HG03196 (cell line): ENCODE data around the gene DNAH8.
"Not testable (repeated sequence)": the region's sequence is repeated elsewhere in the genome, so short reads cannot be mapped to it uniquely, and the experiment has no call there.

Source experiments
- ATAC-seq: cut with Tn5 transposase; IDR thresholded peaks from one replicate; pipeline ENCODE4 v1.9.1; 2021; ENCODE audit not compliant: unreplicated experiment

DNAH8 gene

GRCh38 chr6:38794682-38795081 lies 79.6 kb downstream of the DNAH8 start:
- no peak for ATAC-seq

GRCh38 chr6:38796006-38796405 lies 80.9 kb downstream of the DNAH8 start:
- ATAC-seq = no peak

GRCh38 chr6:38796437-38796836 lies 81.3 kb downstream of the DNAH8 start:
- not testable (repeated sequence) for ATAC-seq

GRCh38 chr6:38796850-38797249 lies 81.7 kb downstream of the DNAH8 start:
- ATAC-seq = no peak

GRCh38 chr6:38797391-38797790 lies 82.3 kb downstream of the DNAH8 start:
- no peak for ATAC-seq

- no peak for ATAC-seq
These were observed 84.5 kb downstream of the DNAH8 start for GRCh38 chr6:38799529-38800184.

GRCh38 chr6:38801305-38801704 lies 86.2 kb downstream of the DNAH8 start:
- no peak for ATAC-seq

- ATAC-seq = no peak
These were observed 87.4 kb downstream of the DNAH8 start for GRCh38 chr6:38802497-38802896.

GRCh38 chr6:38803129-38803528 lies 88.0 kb downstream of the DNAH8 start:
- no peak for ATAC-seq

GRCh38 chr6:38804358-38804757 lies 89.2 kb downstream of the DNAH8 start:
- ATAC-seq = no peak

GRCh38 chr6:38805127-38805655 lies 90.1 kb downstream of the DNAH8 start:
- ATAC-seq = no peak

- ATAC-seq = no peak
These were observed 90.6 kb downstream of the DNAH8 start for GRCh38 chr6:38805692-38806091.

- ATAC-seq = no peak
These were observed 91.2 kb downstream of the DNAH8 start for GRCh38 chr6:38806271-38806670.

GRCh38 chr6:38806833-38807232 lies 91.7 kb downstream of the DNAH8 start:
- ATAC-seq = no peak

GRCh38 chr6:38808039-38808438 lies 92.9 kb downstream of the DNAH8 start:
- ATAC-seq = no peak

GRCh38 chr6:38813041-38813823 lies 98.1 kb downstream of the DNAH8 start:
- no peak for ATAC-seq

GRCh38 chr6:38814761-38815160 lies 99.7 kb downstream of the DNAH8 start:
- no peak for ATAC-seq

GRCh38 chr6:38815250-38815649 lies 100.1 kb downstream of the DNAH8 start:
- no peak for ATAC-seq

GRCh38 chr6:38818691-38819090 lies 103.6 kb downstream of the DNAH8 start:
- no peak for ATAC-seq

- no peak for ATAC-seq
These were observed 107.9 kb downstream of the DNAH8 start for GRCh38 chr6:38822963-38823362.

- no peak for ATAC-seq
These were observed 109.3 kb downstream of the DNAH8 start for GRCh38 chr6:38824243-38824894.

GRCh38 chr6:38827024-38827423 lies 111.9 kb downstream of the DNAH8 start:
- no peak for ATAC-seq
